H9 (cell line): ENCODE data around the gene ZNF747. TPM values are rescaled to one million over a fixed set of nuclear protein-coding genes. Genes with fewer than 3 reads are reported as not detected.

ENCODE experiments used
- DNase-seq: peaks from one replicate; pipeline ENCODE4 v3.0.0-alpha.2; 2017
- H2AFZ ChIP-seq: one replicate; pipeline ENCODE4 v1.6.1; 2013; ENCODE audit warnings: mild to moderate bottlenecking, low read length, control low read depth, moderate library complexity
- H2AK5ac ChIP-seq: 2 replicates; pipeline ENCODE4 v1.6.1; 2013; ENCODE audit warnings: low read length, control low read depth, mixed read lengths; ENCODE audit not compliant: insufficient read length
- H2BK120ac ChIP-seq: one replicate; pipeline ENCODE4 v1.6.1; 2013; ENCODE audit warnings: low read depth, mild to moderate bottlenecking, low read length, control low read depth, inconsistent platforms; ENCODE audit not compliant: poor library complexity, severe bottlenecking
- H2BK12ac ChIP-seq: 2 replicates; pipeline ENCODE4 v1.6.1; 2013; ENCODE audit warnings: low read length, control low read depth, mixed read lengths, low read depth; ENCODE audit not compliant: insufficient read length
- H2BK15ac ChIP-seq: 2 replicates; pipeline ENCODE4 v1.6.1; 2013; ENCODE audit warnings: low read depth, low read length, control low read depth
- H2BK20ac ChIP-seq: one replicate; pipeline ENCODE4 v1.6.1; 2013; ENCODE audit warnings: low read depth, mild to moderate bottlenecking, low read length, control low read depth, inconsistent platforms; ENCODE audit not compliant: poor library complexity, severe bottlenecking
- H2BK5ac ChIP-seq: 2 replicates; pipeline ENCODE4 v1.6.1; 2013; ENCODE audit warnings: low read length, control low read depth, mixed read lengths; ENCODE audit not compliant: insufficient read length
- H3K14ac ChIP-seq: 2 replicates; pipeline ENCODE4 v1.6.1; 2013; ENCODE audit warnings: low read length, control low read depth; ENCODE audit not compliant: insufficient read depth
- H3K18ac ChIP-seq: 2 replicates; pipeline ENCODE4 v1.6.1; 2013; ENCODE audit warnings: low read depth, mild to moderate bottlenecking, mixed read lengths, low read length, control low read depth; ENCODE audit not compliant: insufficient read length
- H3K23ac ChIP-seq: 2 replicates; pipeline ENCODE4 v1.6.1; 2013; ENCODE audit warnings: low read length, control low read depth, mixed read lengths, low read depth; ENCODE audit not compliant: insufficient read length
- H3K23me2 ChIP-seq: 2 replicates; pipeline ENCODE4 v1.6.1; 2013; ENCODE audit warnings: low read depth, mild to moderate bottlenecking, mixed read lengths, low read length, control low read depth; ENCODE audit not compliant: insufficient read length, poor library complexity, severe bottlenecking
- H3K27ac ChIP-seq: 2 replicates; pipeline ENCODE4 v1.5.1; 2013; ENCODE audit warnings: low read length, control low read depth, mixed read lengths, low read depth; ENCODE audit not compliant: insufficient read length
- H3K27me3 ChIP-seq: 2 replicates; pipeline ENCODE4 v1.6.1; 2013; ENCODE audit warnings: low read length, control low read depth, inconsistent platforms; ENCODE audit not compliant: insufficient read depth
- H3K4ac ChIP-seq: 2 replicates; pipeline ENCODE4 v1.6.1; 2013; ENCODE audit warnings: low read depth, mild to moderate bottlenecking, control low read depth, inconsistent platforms, low read length, moderate library complexity
- H3K4me1 ChIP-seq: 2 replicates; pipeline ENCODE4 v1.6.1; 2013; ENCODE audit warnings: low read length, control low read depth, inconsistent platforms; ENCODE audit not compliant: insufficient read depth
- H3K4me2 ChIP-seq: 2 replicates; pipeline ENCODE4 v1.6.1; 2013; ENCODE audit warnings: low read length, control low read depth, mixed read lengths; ENCODE audit not compliant: insufficient read length, insufficient read depth
- H3K56ac ChIP-seq: 2 replicates; pipeline ENCODE4 v1.6.1; 2013; ENCODE audit warnings: low read depth, mild to moderate bottlenecking, mixed read lengths, low read length, control low read depth; ENCODE audit not compliant: insufficient read length
- H3K79me1 ChIP-seq: 2 replicates; pipeline ENCODE4 v1.6.1; 2013; ENCODE audit warnings: low read depth, mild to moderate bottlenecking, moderate library complexity, low read length, control low read depth, inconsistent platforms; ENCODE audit not compliant: insufficient read depth, poor library complexity, severe bottlenecking
- H3K79me2 ChIP-seq: 2 replicates; pipeline ENCODE4 v1.6.1; 2013; ENCODE audit warnings: low read length, control low read depth, inconsistent platforms; ENCODE audit not compliant: insufficient read depth
- H3K9ac ChIP-seq: 2 replicates; pipeline ENCODE4 v1.6.1; 2013; ENCODE audit warnings: low read length, control low read depth, mixed read lengths; ENCODE audit not compliant: insufficient read length; ENCODE audit errors: extremely low read depth
- H3K9me3 ChIP-seq: one replicate; pipeline ENCODE4 v1.6.1; 2013; ENCODE audit warnings: low read depth, low read length, inconsistent platforms; ENCODE audit not compliant: control insufficient read depth
- H3T11ph ChIP-seq: one replicate; pipeline ENCODE4 v1.6.1; 2013; ENCODE audit warnings: mild to moderate bottlenecking, low read length, control low read depth, inconsistent platforms
- H4K20me1 ChIP-seq: one replicate; pipeline ENCODE4 v1.6.1; 2013; ENCODE audit not compliant: control insufficient read depth, insufficient read length, insufficient read depth
- H4K5ac ChIP-seq: 2 replicates; pipeline ENCODE4 v1.6.1; 2013; ENCODE audit warnings: low read depth, mild to moderate bottlenecking, mixed read lengths, low read length, control low read depth; ENCODE audit not compliant: insufficient read length
- H4K8ac ChIP-seq: replicated peaks from 2 replicates; pipeline ENCODE4 v1.6.1; 2013; ENCODE audit warnings: low read length, control low read depth, mixed read lengths, low read depth; ENCODE audit not compliant: insufficient read length
- H4K91ac ChIP-seq: 2 replicates; pipeline ENCODE4 v1.6.1; 2013; ENCODE audit warnings: low read depth, mild to moderate bottlenecking, moderate library complexity, mixed read lengths, low read length, control low read depth; ENCODE audit not compliant: insufficient read length
- H3K27ac Mint-ChIP-seq, 3 experiments: 2 replicates in 2 of 3; 3 replicates in 1 of 3; pipeline ENCODE4 v1.8.0; 2020 to 2021; ENCODE audit warnings: mixed read lengths in 3 of 3, mild to moderate bottlenecking in 1 of 3, moderate library complexity in 1 of 3
- H3K27me3 Mint-ChIP-seq: 2 replicates; pipeline ENCODE4 v1.8.0; 2021; ENCODE audit warnings: low read depth, mild to moderate bottlenecking, moderate library complexity, mixed read lengths
- H3K36me3 Mint-ChIP-seq, 3 experiments: 2 replicates in 2 of 3; 3 replicates in 1 of 3; pipeline ENCODE4 v1.8.0; 2020 to 2021; ENCODE audit warnings: low read depth in 3 of 3, mixed read lengths in 3 of 3; ENCODE audit not compliant: insufficient read depth in 1 of 3
- H3K4me1 Mint-ChIP-seq, 2 experiments: 2 replicates each; pipeline ENCODE4 v1.8.0; 2020; ENCODE audit warnings: mixed read lengths in 2 of 2
- H3K4me3 Mint-ChIP-seq, 2 experiments: 2 replicates in 1 of 2; 3 replicates in 1 of 2; pipeline ENCODE4 v1.8.0; 2020 to 2021; ENCODE audit warnings: mild to moderate bottlenecking in 2 of 2, mixed read lengths in 2 of 2, moderate library complexity in 1 of 2
- H3K9me3 Mint-ChIP-seq, 2 experiments: 2 replicates in 1 of 2; 3 replicates in 1 of 2; pipeline ENCODE4 v1.8.0; 2020; ENCODE audit warnings: mild to moderate bottlenecking in 2 of 2, mixed read lengths in 2 of 2, moderate library complexity in 1 of 2
- CTCF ChIP-seq: fragments of 200-600 bp; sonication (generic); conservative IDR thresholded peaks from 3 replicates; pipeline ENCODE4 v1.8.0; 2021; ENCODE audit warnings: antibody characterized with exemption, mild to moderate bottlenecking
- WGBS: extraction: QIAGEN DNeasy Blood & Tissue Kit; methylation state at CpG from one replicate; pipeline ENCODE4 v1.1.7; 2013; ENCODE audit warnings: missing lambda C conversion rate, low lambda C conversion rate, mixed read lengths; ENCODE audit not compliant: insufficient read length; ENCODE audit errors: extremely low coverage; 5-methylcytosine and 5-hydroxymethylcytosine counted together
- total RNA-seq: library from RNA; stranded (reverse); gene quantifications from 2 replicates; pipeline ENCODE4 v1.2.1, GENCODE V29; 2021

Gene ZNF747
- total RNA-seq, 1 experiment from 2014 or later: 18.4 TPM

DNA sequence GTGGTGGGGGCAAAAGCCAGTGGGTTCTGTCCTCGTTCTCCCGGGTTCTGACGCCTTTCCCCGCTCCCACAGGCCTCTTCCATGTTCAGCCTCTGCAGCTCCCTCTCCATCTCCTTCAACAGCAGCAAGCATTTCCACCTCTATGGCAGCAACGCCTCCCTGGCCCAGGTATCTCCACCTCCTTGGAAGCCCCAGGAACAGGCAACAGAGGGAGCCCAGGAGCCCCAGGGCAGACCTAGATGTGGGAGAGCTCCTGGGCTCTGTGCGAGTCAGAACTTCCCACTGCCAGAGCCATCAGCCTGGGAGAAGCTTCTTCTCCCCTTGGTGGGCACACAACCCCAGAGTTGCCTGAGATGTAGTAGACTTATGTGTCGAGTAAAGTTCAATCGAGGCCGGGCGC lies 16.1 kb downstream of the ZNF747 start:
- Mint-ChIP-seq H3K27me3 (peaks cover 5% of the 10 kb centered on the region; the same call in 1 of the 2 replicates), H3K4me3 (no peak overlapping the region), H3K27ac (no peak overlapping the region), H3K4me1 (no peaks in the 10 kb centered on the region), H3K9me3 (no peaks in the 10 kb centered on the region), H3K36me3 (no peaks in the 10 kb centered on the region)
- Histone ChIP-seq H4K91ac (no peak overlapping the region), H2BK20ac (no peak overlapping the region), H3K79me2 (no peaks in the 10 kb centered on the region), H3K4ac (no peak overlapping the region), H3K27me3 (no peaks in the 10 kb centered on the region), H3K9me3 (no peaks in the 10 kb centered on the region), H3K14ac (no peak overlapping the region), H3K23me2 (no peaks in the 10 kb centered on the region), H2BK120ac (no peak overlapping the region), H3K56ac (no peak overlapping the region), H3K4me2 (no peak overlapping the region), H3K79me1 (no peaks in the 10 kb centered on the region), H3K4me1 (no peaks in the 10 kb centered on the region), H4K20me1 (no peaks in the 10 kb centered on the region), H2AFZ (no peak overlapping the region), H4K8ac (no peak overlapping the region), H2BK12ac (no peak overlapping the region), H3K23ac (no peak overlapping the region), H3K18ac (no peak overlapping the region), H3T11ph (no peak overlapping the region), H2BK15ac (no peak overlapping the region), H4K5ac (no peak overlapping the region), H3K27ac (no peak overlapping the region), H2BK5ac (no peak overlapping the region), H2AK5ac (no peak overlapping the region), H3K9ac (no peak overlapping the region)
- WGBS: no CpG with 5 or more reads among the region's 10 CpGs
- TF ChIP-seq CTCF: no peak
- DNase-seq: no peak
